GM19455 (cell line): ENCODE results near the gene SYT6.

Experiments used
- ATAC-seq: cut with Tn5 transposase; IDR thresholded peaks from one replicate; pipeline ENCODE4 v1.9.1; 2021; ENCODE audit not compliant: unreplicated experiment

SYT6 gene

DNA sequence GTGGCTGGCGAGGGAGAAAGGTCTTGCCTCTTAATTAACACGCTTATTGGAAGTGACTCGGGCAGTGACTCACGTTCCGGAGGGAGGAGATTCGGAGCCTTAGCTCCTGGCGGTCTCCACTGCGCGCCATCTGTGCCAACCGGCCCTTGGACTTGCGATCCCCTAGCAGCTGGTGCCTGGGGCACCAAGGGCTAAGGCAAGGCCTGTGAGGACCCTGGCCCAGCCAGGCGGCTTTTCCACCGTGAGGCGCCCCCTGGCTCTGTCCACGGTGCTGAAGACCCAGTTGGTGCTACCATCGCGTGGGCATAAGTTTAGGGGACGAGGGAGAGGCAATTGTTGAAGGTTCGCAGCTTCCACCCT lies 1.3 kb upstream of the SYT6 start:
- ATAC-seq = no peak

DNA sequence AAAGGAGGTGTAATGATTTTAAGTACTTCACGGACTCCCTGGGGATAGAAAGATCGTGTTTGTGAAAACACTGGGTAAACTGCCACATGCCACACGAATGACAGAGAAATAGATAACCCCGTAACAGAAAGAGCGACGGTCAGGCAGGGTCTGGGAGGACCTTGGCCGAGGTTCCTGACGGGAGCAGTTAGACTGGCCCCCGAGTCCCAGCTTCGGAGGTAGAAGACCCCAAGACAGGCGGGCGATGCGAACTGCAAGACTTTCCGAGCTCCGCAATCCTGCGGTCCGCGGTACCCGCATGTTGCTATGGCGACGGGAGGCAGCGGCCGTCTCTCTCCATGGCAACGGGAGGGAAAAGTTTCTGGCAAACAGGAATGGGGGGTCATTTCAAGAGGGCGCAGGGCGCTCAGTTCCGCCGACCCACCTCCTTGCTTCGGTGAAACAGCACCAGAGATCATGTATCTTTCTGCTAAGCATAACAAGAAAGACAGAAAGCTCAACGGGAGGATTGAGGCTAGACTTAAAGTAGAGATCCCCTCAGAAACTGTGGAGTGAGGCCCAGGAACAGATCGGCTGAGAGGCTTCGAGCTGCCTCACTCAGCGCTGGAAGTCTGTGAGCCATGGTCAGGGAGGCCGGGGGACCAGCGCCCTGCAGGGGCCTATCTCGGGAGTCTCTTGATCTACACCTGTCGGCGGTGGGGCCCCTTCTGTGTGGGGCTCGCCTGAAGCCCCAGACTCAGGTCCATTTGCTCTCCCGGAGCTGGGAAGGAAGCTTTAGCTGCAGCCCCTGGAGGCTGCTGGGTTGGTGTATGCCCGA lies 685 bp upstream of the SYT6 start:
- ATAC-seq = no peak

DNA sequence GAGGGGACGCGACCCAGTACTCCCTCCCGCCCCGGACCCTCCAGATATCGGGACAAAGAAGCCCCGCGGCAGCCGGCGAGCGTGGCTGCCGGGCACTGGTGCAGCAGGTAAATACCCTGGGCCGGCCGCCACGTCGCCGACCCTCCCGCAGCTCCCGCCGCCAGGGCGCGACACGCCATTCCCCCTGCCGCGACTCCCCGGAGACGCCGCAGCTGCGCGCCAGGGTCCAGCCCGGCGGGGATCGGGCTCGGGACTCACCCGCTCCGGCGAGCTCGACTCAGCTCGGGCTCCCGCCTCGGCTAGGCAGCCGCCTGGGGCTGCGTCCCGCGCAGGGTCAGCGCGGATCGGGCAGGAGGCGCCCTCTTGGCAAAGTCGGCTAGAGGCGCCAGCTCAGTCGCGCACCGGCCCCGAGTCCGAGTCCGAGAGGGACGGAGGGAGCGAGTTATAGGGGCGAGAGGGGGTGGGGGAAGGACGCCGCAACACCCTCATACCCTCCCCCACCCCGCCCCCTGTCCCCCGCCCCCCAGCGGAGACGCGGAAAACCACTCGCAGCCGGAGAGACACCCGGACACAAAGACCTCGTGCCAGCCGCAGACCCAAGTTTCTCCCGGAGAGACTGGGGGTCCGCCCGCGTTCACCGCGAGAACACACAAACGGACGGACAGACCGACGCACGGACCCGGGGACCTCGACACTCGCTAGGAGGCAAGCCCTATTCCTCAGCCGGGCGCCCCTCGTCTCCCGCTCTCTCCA lies 985 bp downstream of the SYT6 start:
- ATAC-seq = no peak

DNA sequence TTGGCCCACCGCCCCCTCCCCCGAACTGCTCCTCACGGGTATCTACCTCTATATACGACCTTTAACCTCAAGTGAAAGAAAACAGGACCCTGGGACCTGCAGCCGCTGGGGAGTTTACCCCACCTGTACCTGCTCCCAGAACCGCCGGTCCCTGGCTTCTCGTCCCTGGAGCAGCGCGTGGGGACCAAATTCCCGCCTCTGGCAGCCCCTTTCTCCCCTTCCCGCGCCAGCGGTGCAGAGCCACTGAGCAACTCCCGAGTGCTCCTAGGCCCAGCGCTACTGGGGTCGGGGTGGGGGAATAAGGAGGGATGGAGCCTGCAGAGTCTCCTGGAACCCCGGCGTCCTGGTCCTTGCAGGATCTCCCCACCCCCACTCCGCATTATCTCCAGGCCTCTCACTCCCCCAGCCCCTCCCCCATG lies 1.6 kb downstream of the SYT6 start:
- no peak for ATAC-seq

DNA sequence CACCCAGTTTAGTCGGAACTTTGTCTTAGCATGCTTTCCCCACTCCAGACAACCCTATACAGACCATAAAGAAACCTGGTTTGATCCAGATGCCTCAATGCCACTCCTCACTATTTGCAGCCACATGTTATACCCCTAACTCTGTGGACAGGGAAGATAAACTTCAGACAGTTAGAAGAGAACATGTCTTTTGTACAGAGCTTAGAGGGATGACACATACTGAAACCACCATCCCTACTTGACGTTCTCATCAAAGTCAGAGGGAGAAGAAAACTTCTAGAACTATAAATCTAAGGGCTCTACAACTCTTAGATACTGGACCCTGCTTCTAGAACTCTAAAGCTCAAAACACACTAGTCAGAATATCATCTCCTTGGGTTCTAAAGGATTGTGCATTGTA lies 3.7 kb downstream of the SYT6 start:
- ATAC-seq = no peak

DNA sequence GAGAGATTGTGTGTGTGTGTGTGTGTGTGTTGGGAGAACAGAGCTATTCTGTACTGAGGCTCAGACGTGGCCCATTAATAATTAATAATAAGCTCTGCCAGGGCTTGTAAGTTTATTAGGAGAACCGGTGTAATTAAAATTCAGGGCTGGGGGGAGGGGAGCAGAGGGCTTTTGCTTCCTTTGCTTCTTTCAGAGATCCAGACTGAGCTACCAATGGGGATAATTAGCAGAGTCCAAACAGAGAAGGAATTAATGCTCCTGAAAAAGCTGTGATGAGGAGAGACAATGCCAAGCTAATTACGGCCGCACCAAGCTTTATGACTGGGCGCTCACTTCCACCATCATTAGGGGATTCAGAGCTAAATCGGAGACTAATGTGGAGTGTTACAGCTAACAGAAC lies 4.5 kb downstream of the SYT6 start:
- no peak for ATAC-seq

DNA sequence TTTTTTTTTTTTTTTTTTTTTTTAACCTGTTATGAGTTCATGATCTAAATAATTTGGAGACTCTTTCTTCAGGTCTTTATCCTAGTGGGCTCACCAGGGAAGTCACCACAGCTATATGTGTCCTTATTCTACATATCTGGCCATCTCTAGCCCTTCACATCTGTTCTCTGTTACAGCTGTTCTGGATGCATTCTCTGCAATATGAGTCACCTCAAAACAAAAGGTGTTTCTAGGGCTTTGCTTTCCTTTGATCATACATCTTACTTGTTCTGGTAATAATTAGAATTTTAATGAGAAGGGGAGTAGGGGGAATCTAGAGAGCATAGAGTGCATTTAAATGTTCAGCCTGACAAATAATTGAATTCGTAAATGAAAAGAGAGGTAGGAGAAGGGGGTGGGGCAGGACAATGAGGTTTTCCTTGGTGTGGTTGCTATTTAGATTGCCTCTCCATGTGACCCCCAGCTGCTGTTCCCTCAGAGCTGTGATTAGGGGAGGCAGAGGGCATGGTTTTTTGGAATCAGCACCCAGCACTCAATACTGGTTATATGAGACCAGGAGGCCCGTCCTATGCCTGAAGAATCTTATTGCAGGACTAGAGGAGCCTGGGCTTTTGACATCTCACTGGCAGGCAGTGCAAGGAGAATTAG lies 8.0 kb downstream of the SYT6 start:
- ATAC-seq = no peak

DNA sequence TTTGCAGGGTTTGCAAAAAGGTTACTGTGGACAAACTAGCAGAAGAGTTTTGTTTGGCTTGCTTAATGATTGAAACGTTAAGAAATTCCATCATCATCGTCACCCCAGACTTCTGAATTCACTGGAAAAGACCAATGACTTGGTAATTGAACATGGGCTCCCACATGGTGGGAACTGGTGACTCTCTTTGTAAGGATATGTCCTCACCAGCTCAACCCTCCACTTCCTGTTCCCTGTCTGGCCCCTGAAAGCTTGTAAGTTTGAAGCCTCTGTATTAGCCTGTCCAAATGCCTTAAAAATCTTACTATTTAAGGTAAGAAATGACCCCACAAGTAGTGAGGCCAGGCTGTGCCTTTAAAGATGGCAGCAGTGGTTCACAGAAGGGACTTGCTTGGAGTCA lies 9.7 kb downstream of the SYT6 start:
- ATAC-seq = no peak

DNA sequence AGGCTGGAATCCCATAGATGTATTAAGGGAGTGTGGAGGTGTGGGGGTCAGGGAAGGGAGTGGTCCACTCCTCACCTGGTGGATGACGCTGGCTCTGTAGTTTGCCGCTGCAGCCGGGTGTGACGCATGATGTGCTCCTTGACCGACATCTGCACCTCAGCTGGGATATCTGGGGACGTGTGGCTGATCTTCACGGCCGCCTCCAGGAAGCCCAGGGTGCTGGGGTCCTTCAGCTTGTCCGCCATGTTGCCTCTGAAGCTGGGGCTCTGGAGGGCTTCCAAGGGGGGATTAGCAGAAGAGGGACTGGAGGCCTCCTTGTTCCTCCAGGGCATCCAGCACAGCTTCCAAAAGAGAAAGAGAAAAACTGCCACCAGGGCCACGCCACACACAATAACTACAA lies 14.1 kb downstream of the SYT6 start:
- no peak for ATAC-seq

DNA sequence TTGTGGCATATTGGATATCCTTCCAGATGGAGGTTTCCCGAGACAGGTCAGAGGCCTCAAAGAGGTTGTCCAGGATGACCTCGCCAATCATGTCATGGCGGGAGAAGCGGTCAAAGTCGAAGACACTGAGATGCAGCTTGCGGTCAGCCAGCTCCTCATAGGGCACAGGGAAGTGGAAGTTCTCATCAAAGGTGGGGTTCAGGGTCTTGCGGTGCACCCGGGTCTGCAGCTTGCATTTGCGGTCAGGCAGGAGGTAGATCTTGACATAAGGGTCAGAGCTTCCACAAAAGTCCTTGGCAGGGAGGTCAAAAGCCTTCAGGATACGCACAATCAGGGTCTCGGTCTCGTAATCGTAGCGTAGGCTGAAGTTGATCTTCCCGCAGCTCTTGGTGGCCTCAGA lies 16.2 kb downstream of the SYT6 start:
- ATAC-seq = no peak

DNA sequence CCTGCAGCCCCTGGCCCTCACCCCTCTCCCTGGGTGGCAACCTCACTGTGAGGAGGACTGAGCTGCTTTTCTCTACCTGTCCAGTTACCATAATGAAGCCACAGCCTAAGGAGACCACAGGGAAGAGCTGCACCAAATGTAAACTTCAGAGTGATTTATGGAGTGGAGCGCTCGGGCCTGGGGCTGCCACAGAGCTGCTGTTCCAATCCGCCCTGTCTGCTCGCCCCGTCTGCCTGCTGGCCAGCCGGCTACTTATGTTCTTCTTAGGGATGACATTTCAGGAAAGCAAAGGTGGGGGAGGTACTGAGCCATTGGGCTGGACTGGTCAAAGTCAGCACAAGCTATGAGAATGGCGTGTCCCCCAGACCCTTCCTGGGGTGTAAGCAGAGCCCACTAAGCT lies 17.9 kb downstream of the SYT6 start:
- ATAC-seq = no peak

DNA sequence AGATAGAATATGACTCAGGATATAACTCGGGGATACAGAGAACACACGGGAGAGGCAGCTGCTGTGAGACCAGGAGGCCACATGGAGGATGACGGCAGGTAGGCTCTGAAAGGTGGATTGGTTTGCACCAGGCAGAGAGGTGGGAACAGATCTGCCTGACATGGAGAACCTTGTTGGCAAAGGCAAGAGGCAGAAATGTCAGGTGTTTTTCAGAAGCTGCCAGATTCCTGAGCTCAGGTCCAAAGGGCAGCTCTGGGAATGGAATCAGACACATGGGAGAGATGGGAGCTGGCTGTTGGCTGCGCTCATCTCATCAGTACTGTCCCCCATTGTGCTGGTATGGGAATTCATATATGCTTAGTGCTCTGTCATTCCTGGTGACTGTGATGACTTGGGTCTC lies 19.2 kb downstream of the SYT6 start:
- no peak for ATAC-seq

DNA sequence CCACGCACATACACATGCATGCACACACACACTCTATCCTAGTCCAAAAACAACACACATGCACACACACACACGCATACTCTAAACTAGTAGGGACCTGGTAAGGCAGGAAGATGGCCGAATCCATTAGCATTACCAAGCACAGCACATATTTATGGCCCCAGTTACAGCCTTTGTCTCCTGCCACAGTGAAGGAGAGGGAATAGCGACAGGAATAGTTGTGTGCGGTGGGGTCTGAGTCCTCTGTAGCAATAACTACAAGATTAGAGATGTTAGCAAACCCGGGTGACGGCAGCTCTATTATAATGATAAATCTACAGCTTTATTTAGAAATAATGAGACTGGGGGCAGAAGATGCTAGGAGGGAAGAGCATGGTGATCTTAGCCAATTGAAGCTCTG lies 20.5 kb downstream of the SYT6 start:
- no peak for ATAC-seq

DNA sequence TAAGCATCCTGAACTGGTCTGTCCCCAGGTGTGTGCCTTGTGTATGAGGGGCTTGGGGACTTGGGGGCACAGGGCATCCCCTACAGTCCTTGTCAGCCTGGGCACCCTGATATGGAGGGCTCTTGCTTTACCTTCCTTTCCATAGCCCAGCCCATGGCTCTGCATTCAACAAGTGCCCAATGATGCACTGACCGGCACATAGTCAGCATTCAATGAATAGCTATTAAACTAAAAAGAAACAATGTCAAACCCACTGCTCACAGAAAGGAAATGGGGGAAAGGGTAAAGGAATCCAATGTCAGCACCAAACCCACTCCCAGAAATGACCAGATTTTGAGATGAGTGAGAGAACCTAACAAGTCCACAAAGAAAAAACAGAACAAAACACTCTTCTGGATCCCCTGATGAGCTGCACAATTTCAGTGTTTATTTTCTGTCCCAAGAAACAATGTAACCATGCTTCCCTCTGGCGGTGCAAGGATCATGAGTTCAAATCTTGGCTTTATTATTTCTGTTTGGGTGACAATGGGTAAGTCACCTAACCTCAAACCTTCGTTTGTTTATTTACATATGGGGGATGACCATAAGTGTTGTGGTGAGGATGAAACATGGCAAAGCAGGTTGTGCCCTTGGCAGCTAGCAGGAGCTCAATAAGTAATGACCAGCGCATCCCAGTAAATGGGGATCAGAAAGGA lies 22.0 kb downstream of the SYT6 start:
- no peak for ATAC-seq

DNA sequence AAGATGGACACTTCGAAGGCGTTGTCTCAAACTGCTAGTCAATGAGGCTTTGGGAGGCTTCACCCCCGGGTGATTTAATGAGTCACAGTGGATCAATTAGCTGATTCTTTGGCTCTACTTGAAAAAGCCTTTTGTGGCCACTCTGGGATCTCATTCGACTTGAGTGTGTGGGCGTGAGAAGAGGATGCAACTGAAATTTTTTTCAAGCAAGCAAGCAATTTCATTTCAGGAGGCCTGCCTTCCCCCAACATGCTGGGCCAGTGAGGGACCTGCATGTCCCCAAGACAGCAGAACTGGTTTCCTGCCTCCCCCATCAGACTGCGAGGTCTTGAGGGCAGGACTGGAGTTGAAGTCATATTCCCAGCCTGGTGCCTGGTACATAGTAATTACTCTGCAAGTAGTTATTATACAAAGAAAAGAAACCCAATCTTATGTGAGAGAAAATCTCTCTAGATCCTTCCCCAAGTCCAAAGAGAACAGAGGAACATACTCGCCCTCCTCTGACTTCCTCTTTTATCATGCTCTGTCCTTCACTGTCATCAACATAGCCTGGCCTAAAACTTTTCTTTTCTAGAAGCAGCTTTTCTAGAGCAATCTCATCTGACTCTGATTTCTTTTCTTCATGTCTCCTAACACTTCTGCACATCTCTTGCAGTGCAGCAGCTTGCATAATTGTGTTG lies 22.7 kb downstream of the SYT6 start:
- ATAC-seq = no peak

DNA sequence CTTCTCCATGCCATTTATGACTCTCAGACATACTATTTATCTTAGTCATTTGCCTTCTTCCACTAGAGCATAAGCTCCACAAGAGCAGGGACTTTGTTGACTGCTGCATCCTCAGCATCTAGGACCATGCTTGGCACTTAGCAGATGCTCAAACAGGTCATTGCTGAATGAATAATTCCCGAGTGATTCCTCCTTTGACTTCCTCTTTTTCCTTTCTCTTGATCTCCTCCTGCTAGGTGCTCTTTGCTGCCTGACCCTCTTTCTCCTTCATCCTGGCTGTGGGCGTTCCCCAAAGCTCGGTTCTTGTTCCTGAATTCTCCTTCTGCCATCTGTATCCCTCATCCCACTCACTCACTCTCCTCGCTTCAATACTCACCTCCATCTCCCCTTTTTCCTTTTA lies 23.5 kb downstream of the SYT6 start:
- no peak for ATAC-seq

DNA sequence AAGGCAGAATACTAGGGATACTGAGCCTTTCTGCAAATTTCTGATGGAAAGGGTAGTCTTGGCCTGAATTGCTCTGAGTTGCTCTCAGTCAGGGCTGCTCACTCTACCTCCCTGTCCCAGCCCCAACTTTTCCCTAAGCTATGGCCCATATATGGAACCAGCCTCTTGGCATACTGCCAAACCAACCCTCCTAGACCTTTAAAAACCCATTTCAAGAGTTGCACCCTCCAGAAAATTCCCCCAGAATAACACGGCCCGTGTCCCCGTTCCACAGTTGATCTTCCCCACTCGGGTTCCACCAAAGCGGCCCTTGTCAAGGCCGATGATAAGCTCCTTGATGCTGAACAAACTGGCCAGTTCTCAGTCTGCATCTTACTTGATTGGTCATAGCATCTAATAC lies 25.4 kb downstream of the SYT6 start:
- no peak for ATAC-seq

DNA sequence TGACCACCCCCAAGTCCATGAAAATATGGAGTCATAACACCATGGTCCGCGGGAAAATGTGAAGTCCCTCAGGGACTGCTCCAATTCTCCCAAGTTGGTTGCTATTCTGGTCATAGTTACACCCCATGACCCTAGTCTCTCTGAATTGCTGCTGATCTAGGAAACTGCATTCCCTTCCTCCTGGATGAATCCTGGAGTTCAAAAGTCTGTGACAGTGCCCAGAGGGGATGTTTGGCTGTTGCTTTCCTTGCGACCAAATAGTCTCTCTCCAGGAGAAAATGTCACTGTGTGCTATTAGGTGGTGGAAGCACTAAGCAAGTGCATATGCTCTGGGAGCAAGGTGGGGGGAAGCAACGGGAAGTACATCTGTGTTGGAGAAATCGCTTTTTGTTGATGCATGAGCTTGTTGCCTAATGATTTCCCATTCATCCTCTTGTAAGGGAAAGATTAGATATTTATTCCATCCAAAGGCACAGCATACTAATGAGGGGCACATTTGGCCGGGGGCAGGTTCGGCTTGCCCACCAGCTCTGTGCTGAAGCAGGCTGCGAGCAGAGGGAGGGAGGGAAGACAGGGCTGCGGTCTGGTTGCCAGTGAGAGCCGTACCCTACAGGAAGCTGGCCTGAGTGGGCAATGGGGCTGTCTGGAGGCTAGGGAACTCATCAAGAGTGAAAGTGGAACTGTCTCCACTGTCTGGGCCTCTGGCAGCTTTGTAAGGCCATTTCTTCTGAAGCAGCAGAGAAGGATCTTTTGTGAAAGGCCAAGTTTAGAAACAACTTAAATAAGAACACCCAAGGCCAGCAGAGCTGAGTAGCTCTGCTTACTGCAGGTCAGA lies 27.2 kb downstream of the SYT6 start:
- peak; percentile 64 for ATAC-seq

DNA sequence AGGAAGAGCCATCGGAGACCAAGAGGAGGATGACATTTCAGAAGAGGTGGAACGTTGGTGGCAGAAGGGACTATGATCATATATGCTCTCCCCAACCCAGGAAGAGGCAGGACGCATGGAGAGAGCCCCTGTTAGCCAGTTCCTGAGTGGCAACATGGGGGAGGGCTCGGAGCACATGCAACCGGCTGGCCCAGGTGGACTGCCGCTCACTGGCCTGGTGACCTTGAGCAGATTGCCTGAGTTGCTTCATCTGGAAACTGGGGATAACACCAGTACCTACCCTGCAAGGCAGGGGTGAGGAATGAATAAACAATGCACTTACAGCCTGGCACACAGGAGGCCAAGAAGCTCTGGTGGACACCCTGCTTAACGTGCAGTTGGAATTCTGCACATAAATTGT lies 29.0 kb downstream of the SYT6 start:
- ATAC-seq = no peak

DNA sequence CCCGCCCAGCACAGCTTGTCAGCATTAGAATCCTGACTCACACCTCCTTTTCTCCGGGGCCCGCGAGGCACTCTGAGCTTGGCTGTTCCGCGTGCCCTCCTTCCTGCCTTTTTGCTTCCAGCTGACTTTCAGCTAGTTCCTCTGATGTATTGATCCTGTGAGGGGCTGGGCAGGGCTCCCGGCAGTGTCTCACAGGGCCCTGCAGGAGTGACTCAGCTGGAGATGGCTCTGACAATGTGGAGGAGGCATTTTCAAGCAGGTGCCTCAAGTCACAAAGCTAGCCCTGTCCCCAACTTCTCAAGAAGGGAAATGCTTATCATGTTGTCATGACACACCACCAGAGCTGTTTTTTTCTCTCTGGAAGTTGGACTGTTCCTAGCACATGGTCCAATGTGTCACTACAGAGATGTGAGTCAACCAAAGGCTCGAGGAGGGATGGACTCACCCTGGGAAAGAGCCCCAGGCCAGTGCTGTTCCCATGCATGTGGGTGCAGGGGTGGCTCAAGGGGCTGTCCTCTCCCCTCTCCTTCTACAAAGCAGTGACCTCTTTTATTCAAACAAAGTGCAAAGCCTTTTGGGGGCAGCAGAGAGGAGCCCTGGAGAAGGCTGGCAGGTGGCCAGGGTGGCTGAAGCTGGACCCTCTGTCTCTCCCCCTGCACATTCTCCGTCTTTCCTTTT lies 30.6 kb downstream of the SYT6 start:
- ATAC-seq = no peak
